NCI-H2081 treated with DMSO at 0.1 percent for 48 hours (cell line): ENCODE data around the gene SLC12A8.
"Not testable (repeated sequence)": the region's sequence is repeated elsewhere in the genome, so short reads cannot be mapped to it uniquely, and the experiment has no call there.

Experiments used
- DNase-seq: peaks from one replicate; lab custom pipeline; 2025; lab: John Stamatoyannopoulos, UW

SLC12A8 gene

DNA sequence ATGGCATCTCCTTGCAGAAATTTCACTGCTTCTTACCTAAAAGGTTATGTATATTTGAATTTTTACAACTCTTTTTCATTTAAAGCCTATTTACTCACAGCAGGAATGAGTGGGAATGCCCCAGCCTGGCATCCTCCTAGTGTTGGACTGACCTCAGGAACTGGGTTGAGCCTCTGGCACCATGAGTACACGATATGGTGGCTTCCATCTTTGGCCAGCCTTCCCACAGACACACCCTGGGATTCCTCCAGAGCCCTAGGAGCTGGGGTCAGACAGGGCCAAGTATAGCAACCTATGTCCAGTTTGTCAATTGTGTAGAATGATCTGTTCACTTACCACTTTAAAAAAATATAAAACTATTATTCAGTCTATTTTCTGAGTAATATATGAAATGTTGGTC is 99.6 kb downstream of the SLC12A8 start:
- no peak for DNase-seq

- DNase-seq, result no peak
These were observed 101.6 kb downstream of the SLC12A8 start for GRCh38 chr3:125110876-125111480.

DNA sequence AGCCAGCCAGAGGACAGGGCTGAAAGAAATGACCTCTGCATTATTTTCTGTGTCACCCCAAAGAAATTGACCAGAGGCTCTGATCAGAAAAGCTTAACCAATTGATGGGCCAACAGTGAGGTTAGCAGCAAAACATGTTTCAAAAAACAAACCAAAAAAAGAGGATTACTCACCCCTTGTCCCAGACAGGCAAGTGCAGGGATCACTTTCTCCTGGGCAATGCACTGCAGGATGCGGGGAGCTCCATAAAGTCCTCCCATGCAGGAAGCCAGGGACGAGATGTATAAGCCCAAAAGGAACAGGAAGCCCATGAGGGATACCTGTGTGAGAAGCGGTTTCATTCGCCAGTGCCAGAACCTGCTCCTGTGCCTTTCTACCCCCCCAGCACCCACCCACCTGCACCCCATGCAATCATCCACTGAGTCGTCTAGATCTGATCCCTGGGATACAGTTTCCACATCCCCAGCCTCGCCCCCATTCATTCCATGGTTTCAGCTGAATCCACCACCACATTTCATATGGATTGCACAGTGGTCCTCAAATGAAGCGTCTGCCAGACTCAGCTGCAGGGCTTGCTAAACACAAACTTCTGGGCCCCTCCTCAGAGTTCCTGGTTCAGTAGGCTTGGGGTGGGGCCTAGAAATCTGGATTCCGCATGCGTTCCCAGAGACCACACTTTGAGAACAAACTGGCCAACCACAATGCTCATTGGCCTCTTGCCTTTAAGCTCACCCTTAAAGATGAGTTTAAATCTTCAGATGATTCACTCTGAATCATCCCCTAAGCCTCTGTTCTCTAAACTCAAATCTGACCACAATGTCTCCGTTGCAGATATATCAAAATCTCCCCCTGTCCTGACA is 102.3 kb downstream of the SLC12A8 start:
- DNase-seq, result no peak

DNA sequence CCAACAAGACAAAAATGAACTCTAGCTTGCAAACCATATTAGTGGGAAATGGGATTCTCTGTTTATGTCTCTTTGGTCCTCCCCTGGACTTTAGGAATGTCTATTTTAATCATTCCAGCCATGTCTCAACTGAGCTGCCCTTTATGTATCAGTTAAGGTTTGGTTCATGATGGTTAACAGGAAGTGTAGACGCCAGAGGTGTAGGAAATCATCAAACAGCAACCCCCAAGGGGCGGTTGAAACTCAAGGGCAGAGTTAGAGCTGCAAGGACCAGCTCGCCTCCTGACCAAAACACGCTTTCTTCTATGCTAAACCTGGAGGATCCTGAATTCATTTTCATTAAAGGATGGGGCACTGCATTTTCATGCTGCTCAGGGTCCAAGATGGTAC is 103.0 kb downstream of the SLC12A8 start:
- no peak for DNase-seq

- DNase-seq, result no peak
These were observed 103.6 kb downstream of the SLC12A8 start for GRCh38 chr3:125108833-125109535.

- no peak for DNase-seq
These were observed 104.5 kb downstream of the SLC12A8 start for GRCh38 chr3:125107861-125108567.

DNA sequence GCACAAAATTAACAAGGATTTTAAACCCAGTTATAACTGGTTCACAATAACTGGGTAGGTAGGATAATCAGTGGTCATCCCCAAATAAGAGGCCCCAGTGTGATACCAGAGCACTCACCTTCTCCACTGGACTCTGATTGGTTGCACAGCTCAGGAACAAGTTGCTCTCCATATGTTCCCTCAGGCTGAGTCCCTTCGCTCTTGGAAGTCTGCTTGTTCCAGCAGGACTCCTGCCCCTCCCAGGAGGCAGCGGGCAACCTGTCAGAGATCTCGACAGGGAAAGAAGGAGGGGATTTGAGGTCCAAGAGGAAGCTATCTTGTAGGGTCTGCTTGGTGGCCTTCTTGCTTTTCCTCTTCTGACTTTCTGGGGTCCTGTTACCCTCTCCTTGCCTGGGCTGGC is 105.2 kb downstream of the SLC12A8 start:
- DNase-seq, result no peak

DNA sequence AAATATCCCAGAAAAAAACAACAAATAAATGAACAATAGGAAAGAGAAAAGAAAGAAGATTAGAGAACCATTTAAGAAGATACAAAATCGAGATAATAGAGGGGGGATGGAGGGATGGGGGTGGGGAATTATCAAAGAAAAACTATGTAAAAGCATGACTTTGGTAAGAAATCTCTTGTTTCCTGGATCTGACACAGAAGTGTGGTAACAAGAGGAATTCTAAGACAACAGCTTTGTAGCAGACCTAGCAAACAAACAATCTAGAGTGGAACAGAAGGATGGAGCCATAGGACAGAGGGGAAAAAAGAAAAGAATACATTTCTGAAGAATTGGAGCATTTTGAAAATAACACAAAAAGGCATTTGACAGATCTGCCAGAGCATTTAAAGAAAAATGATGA is 107.4 kb downstream of the SLC12A8 start:
- DNase-seq, result no peak

DNA sequence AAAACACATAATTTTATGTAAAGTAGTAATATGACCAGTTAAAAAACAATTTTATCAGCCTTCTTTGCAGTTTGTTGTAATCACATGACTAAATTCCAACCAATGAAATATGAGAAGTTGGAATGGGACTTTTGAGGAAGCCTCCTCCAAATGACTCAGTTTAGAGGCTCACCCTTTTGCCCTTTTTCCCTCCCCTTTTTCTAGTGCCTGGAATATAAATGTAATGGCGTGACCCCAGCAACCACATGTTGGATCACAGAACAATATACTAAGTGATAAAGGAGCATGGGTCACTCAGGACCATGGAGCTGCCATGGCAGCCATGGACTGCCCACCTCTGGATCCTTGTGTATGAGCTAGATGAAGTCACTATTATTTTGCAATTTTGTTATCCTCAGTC is 107.9 kb downstream of the SLC12A8 start:
- no peak for DNase-seq

DNA sequence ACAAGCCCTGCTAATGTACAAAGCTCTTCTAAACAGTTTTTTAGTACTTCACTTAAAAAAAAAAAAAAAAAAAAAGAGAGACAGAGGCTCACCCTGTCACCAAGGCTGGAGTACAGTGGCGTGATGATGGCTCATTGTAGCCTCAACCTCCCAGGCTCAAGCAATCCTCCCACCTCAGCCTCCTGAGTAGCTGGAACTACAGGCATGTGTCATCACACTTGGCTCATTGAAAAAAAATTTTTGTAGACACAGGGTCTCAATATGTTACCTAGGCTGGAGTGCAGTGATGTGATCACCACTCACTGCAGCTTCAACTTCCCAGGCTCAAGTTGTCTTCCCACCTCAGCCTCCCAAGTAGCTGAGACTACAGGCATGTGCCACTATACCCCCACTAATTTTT is 109.1 kb downstream of the SLC12A8 start:
- no peak for DNase-seq

DNA sequence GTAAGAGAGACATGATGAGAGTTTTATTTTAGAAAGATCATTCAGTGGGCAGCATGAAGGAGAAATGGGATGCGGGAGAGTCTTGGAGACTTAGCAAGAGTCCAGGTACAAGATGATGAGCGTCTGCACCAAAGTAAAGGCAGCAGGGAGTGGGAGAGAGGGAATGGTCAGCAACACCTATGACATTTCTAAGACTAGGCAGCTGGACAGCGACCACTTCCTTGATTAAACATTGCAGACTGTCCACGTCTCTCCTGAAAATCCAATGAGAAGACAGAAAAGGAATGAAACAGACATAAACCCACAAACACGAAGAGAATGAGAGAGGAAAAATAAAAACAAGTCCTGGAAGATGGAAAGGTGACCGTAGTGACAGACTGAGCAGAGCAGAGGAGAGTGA is 110.1 kb downstream of the SLC12A8 start:
- DNase-seq, result no peak

- DNase-seq, result no peak
These were observed 113.8 kb downstream of the SLC12A8 start for GRCh38 chr3:125098611-125099291.

GRCh38 chr3:125090649-125091048 is 121.9 kb downstream of the SLC12A8 start:
- no peak for DNase-seq

- DNase-seq, result no peak
These were observed 124.7 kb downstream of the SLC12A8 start for GRCh38 chr3:125087768-125088391.

- DNase-seq, result no peak
These were observed 127.4 kb downstream of the SLC12A8 start for GRCh38 chr3:125085166-125085565.

GRCh38 chr3:125083776-125084175 is 128.8 kb downstream of the SLC12A8 start:
- no peak for DNase-seq

DNA sequence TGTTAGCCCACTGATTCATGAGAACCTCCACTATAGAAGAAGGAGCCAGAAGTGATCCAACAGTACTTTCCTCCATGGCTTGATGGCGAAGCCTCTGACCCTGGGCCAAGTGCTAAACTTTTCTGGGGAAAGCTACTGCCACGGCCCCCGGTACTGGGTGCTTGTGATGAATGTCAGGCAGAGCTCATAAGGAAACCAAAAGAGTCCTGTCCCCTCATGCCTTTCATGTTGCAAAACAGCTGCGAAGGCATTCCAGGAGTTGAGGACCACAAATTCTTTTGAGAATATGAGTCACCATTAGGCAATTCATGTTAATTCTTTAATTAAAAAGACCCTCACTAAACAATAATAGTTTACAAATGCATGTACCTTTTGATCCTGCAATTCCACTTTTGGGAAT is 130.2 kb downstream of the SLC12A8 start:
- DNase-seq, result not testable (repeated sequence)

DNA sequence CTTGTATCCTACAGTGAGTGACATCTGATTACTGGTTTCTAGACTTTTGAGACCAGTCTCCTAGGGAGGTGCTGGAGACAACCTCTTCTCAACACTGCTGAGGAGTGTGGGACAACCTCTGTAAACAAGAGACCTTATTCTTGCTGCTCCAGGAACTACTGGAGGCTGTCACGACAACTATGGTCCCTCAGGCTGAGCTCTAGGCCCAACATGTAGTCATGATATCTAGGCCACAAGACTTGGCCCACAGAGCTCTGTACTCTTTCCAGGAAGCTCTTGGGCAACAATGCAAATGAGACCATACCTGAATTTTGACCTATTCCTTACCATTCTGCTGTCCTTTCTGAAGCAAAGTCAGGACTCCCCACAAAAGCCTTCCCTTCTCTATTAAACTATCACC is 132.5 kb downstream of the SLC12A8 start:
- no peak for DNase-seq

DNA sequence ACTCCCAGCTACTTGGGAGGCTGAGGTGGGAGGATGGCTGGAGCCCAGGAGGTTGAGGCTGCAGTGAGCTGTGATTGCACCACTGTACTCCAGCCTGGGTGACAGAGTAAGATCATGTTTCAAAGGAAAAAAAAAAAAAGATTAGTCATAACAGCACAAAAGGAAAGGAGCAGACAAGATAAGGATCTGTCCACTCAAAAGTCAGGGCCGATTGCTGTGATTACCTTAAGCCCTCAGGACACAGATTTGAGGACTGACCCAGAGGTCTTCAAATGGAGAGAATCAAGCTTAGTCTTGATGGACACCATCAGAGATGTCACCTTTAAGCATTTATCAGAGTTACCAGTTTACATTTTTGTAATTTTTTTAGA is 132.9 kb downstream of the SLC12A8 start:
- DNase-seq, result no peak

- DNase-seq, result no peak
These were observed 133.4 kb downstream of the SLC12A8 start for GRCh38 chr3:125078951-125079674.

DNA sequence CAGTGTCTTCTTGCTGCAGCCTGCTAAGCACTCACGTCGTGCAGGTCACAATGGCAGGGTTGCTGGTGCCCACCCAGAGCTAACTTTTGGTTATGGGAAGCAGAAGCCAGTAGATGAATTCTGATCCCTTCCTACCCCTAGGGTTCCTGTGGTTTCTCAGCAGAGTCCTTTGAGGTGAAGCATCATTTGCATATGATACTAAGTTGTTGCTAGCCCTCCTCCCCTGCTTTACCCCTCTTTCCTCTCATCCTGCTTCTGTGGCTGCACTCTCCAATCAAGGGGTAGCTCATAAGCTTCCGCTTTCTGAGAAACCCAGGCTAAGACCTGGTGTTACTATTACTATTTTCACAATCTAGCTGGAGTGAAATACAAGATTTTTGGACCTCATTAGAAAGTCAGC is 134.7 kb downstream of the SLC12A8 start:
- no peak for DNase-seq
